Measurements from ENCODE around the gene DKKL1.
A peak's percentile ranks its signal among the peaks of the same experiment; 100 is the strongest.

DKKL1 gene

GRCh38 chr19:49422407-49423070 is 58.9 kb downstream of the DKKL1 start:
- peak in 3 of 5 experiments; percentile 36 to 74 (median 39) for DNase-seq

DNA sequence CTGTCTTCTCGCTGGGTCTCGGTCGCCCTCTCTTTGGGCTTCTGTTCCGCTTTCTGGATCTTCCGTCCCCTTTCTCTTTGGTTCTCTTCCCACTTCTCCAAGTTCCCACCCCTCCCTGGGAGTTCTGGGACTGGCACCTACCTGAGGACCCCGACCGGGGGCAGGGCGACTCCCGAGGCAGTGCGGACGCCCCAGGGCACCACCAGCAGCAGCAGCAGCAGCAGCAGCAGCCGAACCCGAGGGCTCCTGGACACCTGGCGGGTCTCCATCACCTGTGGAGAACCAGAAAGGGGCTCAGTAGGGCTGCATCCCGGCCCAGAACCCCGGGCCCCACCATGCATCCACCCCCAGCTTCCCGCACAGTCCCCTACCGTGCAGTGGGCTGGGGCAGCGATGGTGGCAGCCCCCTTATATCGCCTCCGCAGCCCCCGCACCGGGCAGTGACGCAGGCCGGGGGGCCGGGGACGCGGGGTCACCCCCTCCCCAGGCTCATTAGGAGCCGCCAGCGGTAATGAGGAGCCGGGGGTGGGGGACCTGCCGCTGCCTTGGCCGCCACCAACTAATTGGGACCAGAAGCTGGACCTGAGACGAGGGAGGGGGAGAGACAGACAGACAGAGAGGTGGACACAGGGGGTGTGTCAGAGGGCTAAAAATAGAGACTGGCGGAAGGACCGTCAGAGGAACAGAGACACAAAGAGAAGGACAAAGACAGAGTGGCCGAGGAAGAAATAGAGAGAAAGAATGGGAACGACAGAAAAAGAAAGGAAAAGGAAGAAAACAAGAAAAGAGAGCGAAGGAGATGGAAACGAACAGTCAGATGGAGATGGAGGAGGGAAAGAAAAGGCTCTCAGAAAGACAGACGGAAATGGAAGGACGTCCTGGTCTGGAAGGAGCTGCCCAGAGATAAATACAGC is 59.7 kb downstream of the DKKL1 start, which contains the start of gene PTH2:
PTH2 (minus strand) TSS at position 371 of the 914 bp plus-strand sequence; CDS start at position 269, 102 bp downstream.
- DNase-seq: no peak

GRCh38 chr19:49423985-49424303 is 60.3 kb downstream of the DKKL1 start:
- DNase-seq: peak in 1 of 5 experiments; percentile 65
